GM19455 (cell line): ENCODE data around the gene LDLRAP1.
A peak's percentile ranks its signal among the peaks of the same experiment; 100 is the strongest.

Experiments used
- ATAC-seq: cut with Tn5 transposase; IDR thresholded peaks from one replicate; pipeline ENCODE4 v1.9.1; 2021; ENCODE audit not compliant: unreplicated experiment

LDLRAP1 gene

GRCh38 chr1:25541889-25542658 lies 1.3 kb upstream of the LDLRAP1 start:
- ATAC-seq = no peak

- ATAC-seq = no peak
These were observed 391 bp upstream of the LDLRAP1 start for GRCh38 chr1:25543005-25543424.

- no peak for ATAC-seq
These were observed 898 bp downstream of the LDLRAP1 start for GRCh38 chr1:25544243-25544764.

GRCh38 chr1:25544819-25545218 lies 1.4 kb downstream of the LDLRAP1 start:
- ATAC-seq = no peak

GRCh38 chr1:25545767-25546166 lies 2.4 kb downstream of the LDLRAP1 start:
- ATAC-seq = no peak

- ATAC-seq = no peak
These were observed 2.8 kb downstream of the LDLRAP1 start for GRCh38 chr1:25546193-25546592.

- no peak for ATAC-seq
These were observed 5.2 kb downstream of the LDLRAP1 start for GRCh38 chr1:25548601-25549000.

GRCh38 chr1:25549273-25550154 lies 6.1 kb downstream of the LDLRAP1 start:
- ATAC-seq = peak; percentile 83

- ATAC-seq = no peak
These were observed 6.7 kb downstream of the LDLRAP1 start for GRCh38 chr1:25550155-25550506.

- no peak for ATAC-seq
These were observed 7.4 kb downstream of the LDLRAP1 start for GRCh38 chr1:25550683-25551310.

- no peak for ATAC-seq
These were observed 10.5 kb downstream of the LDLRAP1 start for GRCh38 chr1:25553749-25554429.

- no peak for ATAC-seq
These were observed 11.0 kb downstream of the LDLRAP1 start for GRCh38 chr1:25554430-25554780.

- ATAC-seq = no peak
These were observed 11.7 kb downstream of the LDLRAP1 start for GRCh38 chr1:25554886-25555752.

- ATAC-seq = no peak
These were observed 12.3 kb downstream of the LDLRAP1 start for GRCh38 chr1:25555753-25556092.

- no peak for ATAC-seq
These were observed 12.8 kb downstream of the LDLRAP1 start for GRCh38 chr1:25556132-25556670.

- ATAC-seq = no peak
These were observed 13.5 kb downstream of the LDLRAP1 start for GRCh38 chr1:25556791-25557476.

GRCh38 chr1:25557543-25557942 lies 14.1 kb downstream of the LDLRAP1 start:
- ATAC-seq = no peak

- no peak for ATAC-seq
These were observed 15.6 kb downstream of the LDLRAP1 start for GRCh38 chr1:25559031-25559430.

GRCh38 chr1:25560001-25560400 lies 16.6 kb downstream of the LDLRAP1 start:
- ATAC-seq = no peak
